ENCODE measurements around the gene SDC1. TPM values are rescaled to one million over a fixed set of nuclear protein-coding genes. Genes with fewer than 3 reads are reported as not detected.

The SDC1 gene
- total and polyA plus RNA-seq, 2 of the 8 experiments (the other 6 are each of a cell fraction or from before 2014, with no cell fraction given), result 45.3 to 73.3 TPM

DNA sequence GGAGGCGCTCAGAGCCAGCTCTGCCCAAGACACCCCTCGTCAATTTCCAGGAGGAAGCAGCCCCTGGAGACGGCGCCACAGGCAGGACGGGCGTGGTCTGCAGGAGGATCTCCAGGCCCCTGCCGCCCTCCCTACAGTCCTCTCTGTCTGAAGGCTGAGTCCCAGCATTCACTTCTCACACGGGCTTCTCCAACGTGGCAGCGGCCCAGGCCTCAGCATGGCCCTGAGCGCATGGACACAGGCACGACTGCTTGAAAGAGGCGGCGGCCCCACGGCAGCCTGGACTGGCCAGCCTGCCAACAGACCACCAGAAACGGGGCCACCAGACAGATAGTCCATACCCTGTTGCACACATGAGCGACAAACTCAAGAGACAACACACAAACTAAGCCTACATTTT, 23.3 kb downstream of the SDC1 start (continued):
- no peak for TF ChIP-seq KDM5A (IDR thresholded peaks at IDR 0.05; ENCODE audit: low read length)
- TF ChIP-seq, protein P1, sequence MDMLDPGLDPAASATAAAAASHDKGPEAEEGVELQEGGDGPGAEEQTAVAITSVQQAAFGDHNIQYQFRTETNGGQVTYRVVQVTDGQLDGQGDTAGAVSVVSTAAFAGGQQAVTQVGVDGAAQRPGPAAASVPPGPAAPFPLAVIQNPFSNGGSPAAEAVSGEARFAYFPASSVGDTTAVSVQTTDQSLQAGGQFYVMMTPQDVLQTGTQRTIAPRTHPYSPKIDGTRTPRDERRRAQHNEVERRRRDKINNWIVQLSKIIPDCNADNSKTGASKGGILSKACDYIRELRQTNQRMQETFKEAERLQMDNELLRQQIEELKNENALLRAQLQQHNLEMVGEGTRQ (IDR thresholded peaks at IDR 0.05; ENCODE audit: low read length), result no peak
